Endometrium (tissue), 2 donors: Measurements from ENCODE around the gene GET3.
"Not testable (repeated sequence)": the region's sequence is repeated elsewhere in the genome, so short reads cannot be mapped to it uniquely, and the experiment has no call there.

Experiments
- FAIRE-seq: peaks from 2 replicates; lab custom pipeline; 2012; peaks lifted over from hg19 to GRCh38; lab: Jason Lieb, UNC
- donor health status: control.
- donor health status: control.

The GET3 gene

GRCh38 chr19:12793290-12794195, 56.2 kb downstream of the GET3 start:
- FAIRE-seq = no peak

GRCh38 chr19:12794196-12794941, 57.1 kb downstream of the GET3 start:
- no peak for FAIRE-seq

GRCh38 chr19:12794971-12795381, 57.7 kb downstream of the GET3 start:
- FAIRE-seq = no peak

GRCh38 chr19:12796146-12797071, 59.1 kb downstream of the GET3 start:
- FAIRE-seq = no peak

GRCh38 chr19:12797141-12797587, 59.9 kb downstream of the GET3 start:
- FAIRE-seq = no peak

- FAIRE-seq = not testable (repeated sequence)
Observed at GRCh38 chr19:12797607-12798006, 60.3 kb downstream of the GET3 start.
